Left lung (tissue), 10 donors: Measurements from ENCODE around the gene TNIK. TPM values are rescaled to one million over a fixed set of nuclear protein-coding genes. Genes with fewer than 3 reads are reported as not detected.
"Not testable (repeated sequence)": the region's sequence is repeated elsewhere in the genome, so short reads cannot be mapped to it uniquely, and the experiment has no call there.

Source experiments
- ATAC-seq: fragments of 200-7000 bp; cut with Tn5 transposase; one replicate; pipeline ENCODE4 v1.9.1; 2020; ENCODE audit warnings: moderate library complexity
- DNase-seq, 4 donors: peaks; one replicate each; pipeline ENCODE4 v3.0.0-alpha.2; 2013 to 2020
- H3K27ac ChIP-seq, 2 donors: fragments of 200-600 bp; sonication (generic) in 1 of 2; one replicate each; pipeline versions ENCODE4 v1.5.0 to v1.8.0; 2020 to 2021
- H3K27me3 ChIP-seq, 2 donors: fragments of 200-600 bp; sonication (generic) in 1 of 2; one replicate each; pipeline versions ENCODE4 v1.5.0 to v1.8.0; 2020 to 2021
- H3K36me3 ChIP-seq, 2 donors: fragments of 200-600 bp; sonication (generic) in 1 of 2; one replicate each; pipeline versions ENCODE4 v1.5.0 to v1.8.0; 2020 to 2021
- H3K4me1 ChIP-seq, 2 donors: fragments of 200-600 bp; one replicate each; pipeline ENCODE4 v1.8.0; 2021
- H3K4me3 ChIP-seq, 2 donors: fragments of 200-600 bp; sonication (generic) in 1 of 2; one replicate each; pipeline versions ENCODE4 v1.5.0 to v1.8.0; 2020 to 2021; ENCODE audit warnings: mild to moderate bottlenecking in 1 of 2
- H3K9me3 ChIP-seq, 2 donors: fragments of 200-600 bp; sonication (generic) in 1 of 2; one replicate each; pipeline versions ENCODE4 v1.5.0 to v1.8.0; 2020 to 2021
- CTCF ChIP-seq, 2 donors: fragments of 200-600 bp; sonication (generic) in 1 of 2; IDR thresholded peaks; one replicate each; pipeline versions ENCODE4 v1.5.0 to v1.8.0; 2021; ENCODE audit warnings: antibody characterized with exemption in 2 of 2
- intact Hi-C, 2 donors: fragments of 100-400 bp; cut with DNase I; formaldehyde crosslinking; loops; one replicate each; pipeline versions ENCODE4 v1.11.2 to v1.14.2; 2022
- polyA plus RNA-seq, 6 donors: library from polyadenylated mRNA; unstranded; fragments of 120-200 nt; gene quantifications; one replicate each; pipeline ENCODE4 v1.2.1, GENCODE V29; 2013; ENCODE audit not compliant: insufficient read length in 6 of 6
- total RNA-seq, 2 donors: library from RNA; stranded (reverse); fragmentation: NEBNext Ultra II Directional; extraction: Animal tissue kit (Norgen Biotek cat#: 25700); gene quantifications; one replicate each; pipeline ENCODE4 v1.2.1, GENCODE V29; 2021
- donor health status: DM: no; HTN: yes; CAD: no.
- donor health status: DM: no; HTN: no; CAD: no.

TNIK gene
- total and polyA plus RNA-seq, 8 donors, result 14.8 to 42.0 (median 17.4) TPM

GRCh38 chr3:171123915-171124314, 336.3 kb downstream of the TNIK start:
- Histone ChIP-seq H3K27me3 (no peaks in the 10 kb centered on the region), H3K27ac (no peak overlapping the region), H3K9me3 (no peaks in the 10 kb centered on the region), H3K4me3 (no peak overlapping the region), H3K4me1 (no peaks in the 10 kb centered on the region), H3K36me3 (peaks cover 0 to 28% of the 10 kb centered on the region in 2 donors)
- DNase-seq, result no peak
- ATAC-seq, result no peak
- intact Hi-C loops, result no loop called here
- TF ChIP-seq CTCF (IDR thresholded peaks at IDR 0.05), result no peak

GRCh38 chr3:171122861-171123260, 337.3 kb downstream of the TNIK start:
- DNase-seq (no peak), ATAC-seq (no peak)
- peaks cover 0 to 22% of the 10 kb centered on the region in 2 donors for H3K36me3 ChIP-seq
- H3K27me3 ChIP-seq, result no peaks in the 10 kb centered on the region
- TF ChIP-seq CTCF (IDR thresholded peaks at IDR 0.05), result no peak
- H3K4me3 ChIP-seq, result no peak overlapping the region
- H3K4me1 ChIP-seq, result no peaks in the 10 kb centered on the region
- no peak overlapping the region for H3K27ac ChIP-seq
- H3K9me3 ChIP-seq, result no peaks in the 10 kb centered on the region
- intact Hi-C loops, result no loop called here

- Histone ChIP-seq H3K36me3 (peaks cover 0 to 22% of the 10 kb centered on the region in 2 donors), H3K27ac (no peak overlapping the region), H3K4me1 (no peaks in the 10 kb centered on the region), H3K4me3 (no peak overlapping the region), H3K9me3 (no peaks in the 10 kb centered on the region), H3K27me3 (no peaks in the 10 kb centered on the region)
- ATAC-seq, result no peak
- intact Hi-C loops, result no loop called here
- DNase-seq, result no peak
- no peak for TF ChIP-seq CTCF (IDR thresholded peaks at IDR 0.05)
Measured at GRCh38 chr3:171122240-171122639, 338.0 kb downstream of the TNIK start.

- Histone ChIP-seq H3K4me1 (no peaks in the 10 kb centered on the region), H3K4me3 (no peak overlapping the region), H3K9me3 (no peaks in the 10 kb centered on the region), H3K36me3 (peaks cover 0 to 22% of the 10 kb centered on the region in 2 donors), H3K27me3 (no peaks in the 10 kb centered on the region), H3K27ac (no peak overlapping the region)
- ATAC-seq (no peak), DNase-seq (no peak)
- intact Hi-C loops, result no loop called here
- no peak for TF ChIP-seq CTCF (IDR thresholded peaks at IDR 0.05)
Measured at GRCh38 chr3:171121801-171122200, 338.4 kb downstream of the TNIK start.

GRCh38 chr3:171119402-171119801, 340.8 kb downstream of the TNIK start:
- H3K4me1 ChIP-seq, H3K4me3 ChIP-seq, ATAC-seq, intact Hi-C loops, DNase-seq, H3K27ac ChIP-seq, H3K9me3 ChIP-seq, H3K27me3 ChIP-seq: not testable (repeated sequence)
- peaks cover 0 to 22% of the 10 kb centered on the region in 2 donors for H3K36me3 ChIP-seq

GRCh38 chr3:171118993-171119392, 341.2 kb downstream of the TNIK start:
- H3K36me3 ChIP-seq, result peaks cover 0 to 22% of the 10 kb centered on the region in 2 donors
- ATAC-seq, intact Hi-C loops, H3K27ac ChIP-seq, H3K4me1 ChIP-seq, H3K9me3 ChIP-seq, H3K4me3 ChIP-seq, H3K27me3 ChIP-seq, DNase-seq: not testable (repeated sequence)
